GM12864 (cell line): ENCODE measurements around the gene ABCC9.

Source experiments
- DNase-seq: peaks from one replicate; pipeline ENCODE4 v3.0.0-alpha.2; 2011; ENCODE audit warnings: low read depth
- H3K4me3 ChIP-seq: 2 replicates; pipeline ENCODE4 v1.5.1; 2011; ENCODE audit warnings: mild to moderate bottlenecking, low read depth, low read length, control low read depth
- TF ChIP-seq, protein P1 (sequence below): IDR thresholded peaks from 2 replicates; pipeline ENCODE4 v1.5.1; 2011; ENCODE audit warnings: low read depth, mild to moderate bottlenecking, moderate library complexity, low read length, control low read depth, inconsistent platforms; ENCODE audit errors: missing control alignments

The ABCC9 gene

DNA sequence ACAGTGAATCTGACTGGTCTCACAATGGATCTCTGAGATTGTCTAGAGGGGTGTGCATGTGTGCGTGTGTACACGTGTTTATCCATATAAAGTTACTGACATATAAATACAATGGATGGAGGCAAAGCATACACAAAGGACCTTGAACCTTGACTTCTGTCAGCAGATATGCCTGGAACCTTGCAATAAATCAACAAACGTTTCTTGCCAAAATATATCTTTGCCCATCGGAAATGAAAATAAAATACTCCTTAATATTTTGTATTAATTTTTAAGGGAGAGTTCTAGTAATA, 114.7 kb downstream of the ABCC9 start:
- TF ChIP-seq, protein P1, sequence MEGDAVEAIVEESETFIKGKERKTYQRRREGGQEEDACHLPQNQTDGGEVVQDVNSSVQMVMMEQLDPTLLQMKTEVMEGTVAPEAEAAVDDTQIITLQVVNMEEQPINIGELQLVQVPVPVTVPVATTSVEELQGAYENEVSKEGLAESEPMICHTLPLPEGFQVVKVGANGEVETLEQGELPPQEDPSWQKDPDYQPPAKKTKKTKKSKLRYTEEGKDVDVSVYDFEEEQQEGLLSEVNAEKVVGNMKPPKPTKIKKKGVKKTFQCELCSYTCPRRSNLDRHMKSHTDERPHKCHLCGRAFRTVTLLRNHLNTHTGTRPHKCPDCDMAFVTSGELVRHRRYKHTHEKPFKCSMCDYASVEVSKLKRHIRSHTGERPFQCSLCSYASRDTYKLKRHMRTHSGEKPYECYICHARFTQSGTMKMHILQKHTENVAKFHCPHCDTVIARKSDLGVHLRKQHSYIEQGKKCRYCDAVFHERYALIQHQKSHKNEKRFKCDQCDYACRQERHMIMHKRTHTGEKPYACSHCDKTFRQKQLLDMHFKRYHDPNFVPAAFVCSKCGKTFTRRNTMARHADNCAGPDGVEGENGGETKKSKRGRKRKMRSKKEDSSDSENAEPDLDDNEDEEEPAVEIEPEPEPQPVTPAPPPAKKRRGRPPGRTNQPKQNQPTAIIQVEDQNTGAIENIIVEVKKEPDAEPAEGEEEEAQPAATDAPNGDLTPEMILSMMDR, result no peak

DNA sequence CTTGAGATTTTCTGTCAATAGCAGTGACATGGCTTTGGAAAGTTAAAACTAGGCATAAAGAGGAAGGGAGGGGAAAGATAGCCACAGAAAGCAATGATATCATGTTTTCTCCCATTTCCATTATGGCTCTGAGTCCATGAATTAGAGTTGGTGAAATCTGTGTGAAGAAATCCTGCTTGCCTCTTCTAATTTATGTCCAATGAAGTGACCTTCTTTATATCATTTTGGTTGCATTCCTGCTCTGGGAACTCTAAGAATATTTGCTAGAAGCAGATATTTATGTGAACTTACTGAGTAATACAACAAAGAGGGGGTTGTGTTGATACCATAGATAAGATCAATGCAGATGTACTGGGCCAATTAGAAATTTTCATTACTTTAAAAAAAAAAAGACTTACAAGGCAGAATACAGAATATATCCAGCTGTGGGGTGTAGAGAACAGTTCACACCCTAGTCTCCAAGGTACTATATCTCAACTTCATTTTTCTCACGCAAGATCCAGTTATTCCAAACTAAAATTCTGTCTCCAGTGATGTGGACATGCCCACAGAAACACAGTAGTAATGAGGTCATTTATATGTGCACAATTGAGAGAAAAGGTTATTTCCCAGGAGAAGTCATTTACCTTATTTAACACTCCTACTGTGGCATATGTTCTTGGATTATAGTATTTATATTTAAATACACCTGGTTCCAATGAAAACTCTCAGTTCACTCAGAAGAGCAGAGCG, 115.2 kb downstream of the ABCC9 start:
- TF ChIP-seq, protein P1, result no peak
- no peak overlapping the region for H3K4me3 ChIP-seq
- DNase-seq, result no peak

More for the DNA sequence above, 114.7 kb downstream of the ABCC9 start:
- DNase-seq, result no peak
- no peak overlapping the region for H3K4me3 ChIP-seq

DNA sequence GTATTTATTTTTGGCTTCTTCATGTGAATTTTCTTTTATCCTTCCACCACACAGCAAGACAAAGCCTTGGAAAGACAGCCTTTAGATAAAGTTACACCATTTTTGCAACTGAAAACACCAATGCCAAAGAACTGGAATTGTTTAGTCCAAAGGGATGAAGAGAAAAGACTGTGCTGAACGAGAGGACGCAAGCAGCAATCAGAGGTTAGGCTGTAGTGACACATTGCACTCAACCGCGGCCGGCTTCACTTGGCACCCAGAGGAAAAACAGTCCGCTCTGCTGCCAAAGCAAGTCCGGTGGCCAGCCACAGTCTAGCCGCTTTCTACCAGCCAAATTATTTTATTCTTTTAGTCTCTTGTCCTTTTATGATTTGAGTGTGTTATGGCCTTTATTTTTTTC, 117.6 kb downstream of the ABCC9 start:
- TF ChIP-seq, protein P1, result no peak
- no peak for DNase-seq
- H3K4me3 ChIP-seq, result no peak overlapping the region

- H3K4me3 ChIP-seq, result no peak overlapping the region
- DNase-seq, result no peak
- TF ChIP-seq, protein P1, result no peak
Measured at GRCh38 chr12:21819678-21820077, 121.5 kb downstream of the ABCC9 start.

- H3K4me3 ChIP-seq, result no peak overlapping the region
- TF ChIP-seq, protein P1, result no peak
Measured at GRCh38 chr12:21819236-21819635, 122.0 kb downstream of the ABCC9 start.

DNA sequence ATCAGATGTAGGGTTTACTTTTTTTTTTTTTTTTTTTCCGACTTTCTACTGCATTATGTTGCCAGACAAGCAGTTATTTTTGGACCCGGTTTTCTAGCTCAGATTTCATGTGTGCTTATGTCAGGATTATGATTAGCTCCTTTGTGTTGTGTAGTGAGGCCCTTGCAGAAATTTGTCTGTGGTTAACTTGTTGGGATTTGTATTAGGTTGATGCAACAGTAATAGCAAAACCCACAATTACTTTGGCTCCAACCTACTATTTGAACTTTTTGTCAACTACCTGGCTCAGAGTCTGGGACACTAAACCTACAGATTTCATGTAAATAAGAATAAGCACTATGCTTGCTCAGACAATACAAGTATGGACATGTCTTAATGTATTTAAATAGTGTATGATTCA, 122.6 kb downstream of the ABCC9 start:
- H3K4me3 ChIP-seq, result no peak overlapping the region
- TF ChIP-seq, protein P1, result no peak
- DNase-seq, result no peak

More at GRCh38 chr12:21819236-21819635, 122.0 kb downstream of the ABCC9 start:
- no peak for DNase-seq
